HG02798 (cell line): ENCODE data around the gene ARHGEF28.
A peak's percentile ranks its signal among the peaks of the same experiment; 100 is the strongest.

Source experiments
- ATAC-seq: cut with Tn5 transposase; IDR thresholded peaks from one replicate; pipeline ENCODE4 v1.9.1; 2021; ENCODE audit warnings: mild to moderate bottlenecking; ENCODE audit not compliant: unreplicated experiment, poor library complexity

Gene ARHGEF28

DNA sequence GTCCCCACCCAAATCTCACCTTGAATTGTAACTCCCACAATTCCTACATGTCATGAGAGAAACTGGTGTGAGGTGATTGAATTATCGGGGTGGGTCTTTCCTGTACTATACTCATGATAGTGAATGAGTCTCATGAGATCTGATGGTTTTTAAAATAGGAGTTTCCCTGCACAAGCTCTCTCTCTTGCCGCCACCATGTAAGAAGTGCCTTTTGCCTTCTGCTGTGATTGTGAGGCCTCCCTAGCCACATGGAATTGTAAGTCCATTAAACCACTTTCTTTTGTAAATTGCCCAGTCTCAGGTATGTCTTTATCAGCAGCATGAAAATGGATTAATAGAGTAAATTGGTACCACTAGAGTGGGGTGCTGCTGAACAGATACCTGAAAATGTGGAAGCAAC is 140.9 kb downstream of the ARHGEF28 start:
- ATAC-seq: no peak

DNA sequence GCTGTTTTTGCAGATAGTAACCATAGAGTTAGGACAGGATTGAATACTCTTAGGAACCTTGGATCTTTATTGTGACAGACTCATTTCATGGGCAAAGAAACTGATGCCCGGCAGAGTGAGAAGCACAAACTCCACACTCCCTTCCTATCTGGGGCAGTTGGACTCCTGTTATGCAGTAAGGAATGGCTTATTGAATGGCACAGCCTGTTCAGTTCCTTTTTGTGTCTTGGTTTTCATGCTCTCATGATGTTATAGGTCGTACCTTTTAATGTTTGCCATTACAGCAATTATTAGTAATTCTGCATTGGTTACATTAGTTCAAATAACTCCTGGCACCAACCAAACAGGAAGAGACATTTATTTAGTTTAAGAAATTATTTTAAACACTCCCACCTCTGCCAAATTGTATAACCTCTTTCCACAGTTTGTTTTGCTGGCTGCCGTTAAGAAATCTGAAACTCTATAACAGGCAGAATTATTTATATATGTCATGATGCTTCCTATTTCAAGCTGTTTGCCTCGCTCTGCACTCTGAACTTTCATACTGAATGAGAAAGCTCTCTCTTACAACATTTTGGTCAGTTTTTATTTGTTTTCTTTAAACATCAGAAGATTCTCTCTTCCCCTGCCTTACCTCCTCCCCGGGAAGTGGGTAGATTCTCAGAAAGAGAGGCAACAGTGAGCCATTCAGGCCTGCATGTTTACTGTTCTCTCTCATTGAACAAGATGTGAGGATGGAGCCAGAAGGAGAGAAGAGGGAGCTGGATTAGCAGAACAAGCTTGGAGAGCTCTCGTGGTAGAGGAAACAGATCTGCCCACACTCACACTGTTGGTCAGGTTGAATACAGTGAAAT is 144.4 kb downstream of the ARHGEF28 start:
- ATAC-seq: no peak

DNA sequence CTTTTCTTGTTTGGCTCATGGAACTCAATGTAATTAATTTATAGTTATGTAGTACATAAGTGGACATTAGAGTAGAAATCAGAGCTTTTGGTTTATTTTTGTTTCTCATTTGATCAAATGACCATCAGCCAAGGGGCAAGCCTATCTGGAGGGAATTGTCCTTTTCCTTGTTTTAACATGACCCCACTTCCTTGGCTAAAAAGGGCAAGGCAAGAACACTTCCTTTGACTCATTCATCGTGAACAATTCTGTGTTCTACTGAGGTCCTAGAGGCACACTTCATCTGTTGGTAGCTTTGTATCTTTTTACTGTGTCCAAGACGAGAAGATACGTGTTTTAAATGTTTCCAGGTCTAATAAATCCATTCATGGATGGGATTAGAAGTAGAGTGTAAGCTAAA is 148.9 kb downstream of the ARHGEF28 start:
- no peak for ATAC-seq

DNA sequence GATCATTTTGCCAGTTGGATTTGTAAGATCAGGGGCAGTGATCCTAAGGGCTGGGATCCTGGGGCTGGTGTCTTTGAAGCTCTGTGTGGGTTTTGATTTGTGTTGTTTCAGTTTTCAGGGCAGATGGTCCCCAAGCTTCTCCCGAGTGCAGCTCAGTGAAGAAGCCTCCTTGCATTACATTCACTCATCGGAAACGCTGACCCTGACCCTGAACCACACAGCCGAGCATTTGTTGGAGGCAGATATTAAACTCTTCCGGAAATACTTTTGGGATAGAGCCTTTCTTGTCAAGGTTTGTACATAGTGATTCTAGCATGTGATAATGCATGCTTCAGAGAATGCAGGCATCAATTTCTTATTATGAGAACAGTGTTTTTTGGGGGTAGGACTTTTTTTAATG is 150.4 kb downstream of the ARHGEF28 start:
- ATAC-seq: no peak

DNA sequence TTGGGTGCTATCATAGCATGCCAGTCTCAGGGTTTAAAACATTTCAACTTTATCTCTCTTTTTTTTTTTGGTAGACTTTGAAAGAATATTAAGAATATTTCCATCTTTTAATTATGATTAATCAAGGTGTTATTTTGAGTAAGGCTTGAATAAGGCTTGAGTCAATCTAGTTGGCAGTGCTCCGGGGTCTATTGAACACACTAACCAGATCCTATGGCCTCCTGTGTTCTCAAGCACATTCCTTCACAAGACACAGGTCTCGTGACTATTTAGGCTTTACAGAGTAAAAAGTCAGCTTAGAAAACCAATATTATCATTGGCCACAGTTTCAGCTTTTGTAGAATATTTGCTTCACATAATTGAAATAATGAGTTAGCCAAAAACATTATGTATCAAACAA is 151.2 kb downstream of the ARHGEF28 start:
- no peak for ATAC-seq

DNA sequence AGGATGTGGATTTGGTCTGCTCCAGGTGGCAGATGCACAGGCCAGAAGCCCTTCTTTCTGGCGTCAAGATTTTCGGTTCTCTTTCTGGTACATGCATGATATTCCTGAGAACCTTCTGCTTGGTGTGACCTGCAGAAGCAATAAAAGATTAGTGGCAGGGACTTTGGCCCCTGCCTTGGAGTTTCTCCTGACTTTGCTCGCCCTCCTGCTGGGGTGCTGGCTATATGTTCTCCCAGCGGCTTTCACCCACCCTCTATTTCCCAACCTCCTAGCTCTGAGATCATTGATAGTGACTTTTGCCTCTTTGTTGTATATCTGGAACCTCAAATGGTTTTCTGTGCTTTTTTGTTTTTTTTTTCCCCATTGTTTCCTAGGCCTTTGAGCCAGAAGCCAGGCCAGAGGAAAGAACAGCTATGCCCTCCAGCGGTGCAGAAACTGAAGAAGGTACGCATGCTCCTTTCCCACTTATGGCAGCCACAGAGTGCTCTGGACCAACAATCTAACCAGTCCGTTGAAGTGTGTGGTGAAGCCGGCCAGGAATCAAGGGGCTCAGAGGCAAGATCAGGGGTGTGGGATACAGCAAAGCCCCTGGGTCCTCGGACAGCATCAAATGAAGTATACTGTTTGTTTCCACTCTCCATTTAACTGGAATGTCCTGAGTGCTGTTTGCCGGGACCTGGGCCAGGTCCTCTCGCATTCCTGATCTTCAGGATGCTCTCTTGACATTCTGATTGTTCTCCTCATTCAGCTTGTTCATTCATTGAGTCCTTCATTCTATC is 154.5 kb downstream of the ARHGEF28 start:
- ATAC-seq: no peak

DNA sequence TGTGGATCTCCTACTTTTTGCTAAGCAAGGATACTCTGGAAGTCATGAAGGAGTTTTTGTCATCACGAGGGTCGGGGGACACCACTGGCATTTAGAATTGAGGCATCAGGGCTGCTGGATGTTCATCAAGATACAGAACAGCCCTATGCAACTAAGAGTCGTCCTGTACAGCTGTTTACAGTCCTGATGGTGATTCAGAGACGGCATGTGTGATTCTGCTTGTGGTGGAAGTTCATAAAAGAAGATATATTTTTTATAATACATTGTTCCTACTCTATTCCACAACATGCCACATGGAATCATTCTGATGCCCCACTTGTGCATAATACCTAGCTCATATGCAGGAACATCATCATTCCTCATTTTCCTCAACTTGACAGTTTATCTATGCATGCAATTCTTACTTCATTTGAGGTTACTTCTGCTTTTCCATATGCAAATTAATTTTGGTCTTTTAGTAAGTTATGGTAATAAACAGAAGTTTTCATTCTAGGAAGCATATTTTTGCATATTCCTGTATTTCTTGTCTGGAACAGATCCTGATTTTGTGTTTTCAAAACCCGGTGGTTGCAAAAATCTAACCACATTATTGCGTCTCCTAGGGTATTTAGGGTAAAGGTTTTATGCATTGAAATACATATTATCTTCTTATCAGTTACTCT is 155.2 kb downstream of the ARHGEF28 start:
- ATAC-seq: no peak

DNA sequence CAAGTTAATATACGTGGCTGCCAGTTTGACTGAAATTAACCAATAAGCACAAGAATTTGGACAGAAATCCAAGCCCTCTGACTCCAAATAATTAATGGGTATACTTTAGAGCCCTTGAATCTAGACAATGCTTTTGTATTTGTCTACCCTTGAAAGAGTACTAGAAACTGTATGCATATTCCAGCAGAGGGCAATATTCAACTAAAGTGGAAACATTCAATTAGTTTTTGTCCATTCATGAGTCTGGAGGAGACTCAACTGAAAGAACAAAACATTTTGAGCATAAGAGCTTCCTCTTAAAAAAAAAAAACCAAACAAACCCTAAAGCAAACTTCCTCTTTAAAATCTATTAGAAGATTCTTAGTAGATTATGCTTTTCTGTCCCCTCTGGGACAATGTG is 157.8 kb downstream of the ARHGEF28 start:
- ATAC-seq: no peak

DNA sequence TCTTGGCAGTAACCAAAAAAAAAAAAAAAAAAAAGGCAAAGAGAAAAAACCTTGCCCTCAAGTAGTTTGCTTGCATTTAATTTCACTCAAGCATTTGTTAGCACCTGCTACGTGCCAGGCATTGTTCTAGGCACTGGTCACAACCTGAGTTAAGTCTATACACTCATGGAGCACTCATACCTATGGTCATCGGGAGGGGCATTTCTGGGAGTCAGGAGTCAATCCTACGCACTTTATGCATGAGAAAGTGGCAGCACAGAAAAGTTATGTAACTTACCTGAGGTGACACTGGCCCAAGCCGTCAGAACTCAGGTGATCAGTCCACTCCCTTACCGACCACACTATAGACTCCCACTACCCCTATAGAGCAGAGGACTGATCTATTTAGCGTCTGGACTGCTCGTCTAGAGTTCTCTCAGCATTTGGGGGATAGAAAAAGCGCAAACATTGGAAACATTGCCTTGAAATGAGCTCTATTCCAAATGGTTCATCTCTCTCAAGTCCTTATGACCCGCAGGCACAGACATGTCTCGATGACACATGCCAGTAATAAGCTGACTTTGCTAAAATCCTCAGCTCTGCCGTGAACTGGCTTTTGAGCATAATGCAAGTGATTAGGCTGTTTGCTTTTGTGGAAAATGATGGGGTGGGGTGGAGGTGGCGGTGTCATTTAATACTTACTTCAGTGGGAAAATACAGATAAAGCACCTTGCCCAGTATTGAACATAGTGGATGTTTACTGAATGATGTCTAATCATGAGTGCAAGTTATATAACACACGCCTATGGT is 160.2 kb downstream of the ARHGEF28 start:
- no peak for ATAC-seq

DNA sequence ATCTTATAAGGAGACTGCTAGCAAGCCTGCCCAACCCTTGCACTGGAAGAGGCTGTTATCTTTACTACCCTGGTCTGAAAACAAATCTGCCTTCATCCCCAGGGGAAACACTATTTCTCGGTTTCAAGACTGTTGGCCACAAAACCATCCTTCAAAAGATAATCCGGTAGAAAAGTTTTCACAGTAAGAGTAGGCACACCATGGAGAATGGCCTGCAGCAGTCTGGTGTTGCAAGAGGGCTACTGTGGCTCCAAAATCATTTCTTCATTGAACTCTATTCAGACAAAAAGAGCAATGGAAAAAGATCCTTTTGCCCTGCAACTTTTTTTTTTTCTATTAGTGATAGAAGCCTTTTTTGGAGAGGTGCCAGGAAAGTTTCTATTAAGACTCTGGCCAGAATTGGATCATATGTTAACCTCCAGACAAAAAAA is 163.9 kb downstream of the ARHGEF28 start:
- no peak for ATAC-seq

DNA sequence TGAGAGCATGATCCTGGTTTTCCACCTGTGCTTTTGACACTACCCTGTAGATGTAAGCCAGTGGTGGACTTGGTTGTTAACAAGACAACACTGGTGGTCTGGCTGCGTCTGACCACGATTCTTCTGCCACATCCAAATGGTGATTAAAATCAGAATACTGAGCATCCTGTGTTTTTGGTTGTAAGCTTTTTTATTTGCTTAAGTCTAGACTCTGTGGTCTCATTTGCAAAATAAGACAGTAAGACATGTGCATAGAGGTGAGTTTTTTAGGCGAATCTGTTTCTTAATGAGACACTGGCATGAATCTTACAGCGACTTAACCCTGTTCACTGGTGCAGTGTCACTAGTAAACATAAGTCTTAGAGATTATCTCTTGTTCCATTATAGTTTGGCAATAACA is 165.4 kb downstream of the ARHGEF28 start:
- ATAC-seq: no peak

DNA sequence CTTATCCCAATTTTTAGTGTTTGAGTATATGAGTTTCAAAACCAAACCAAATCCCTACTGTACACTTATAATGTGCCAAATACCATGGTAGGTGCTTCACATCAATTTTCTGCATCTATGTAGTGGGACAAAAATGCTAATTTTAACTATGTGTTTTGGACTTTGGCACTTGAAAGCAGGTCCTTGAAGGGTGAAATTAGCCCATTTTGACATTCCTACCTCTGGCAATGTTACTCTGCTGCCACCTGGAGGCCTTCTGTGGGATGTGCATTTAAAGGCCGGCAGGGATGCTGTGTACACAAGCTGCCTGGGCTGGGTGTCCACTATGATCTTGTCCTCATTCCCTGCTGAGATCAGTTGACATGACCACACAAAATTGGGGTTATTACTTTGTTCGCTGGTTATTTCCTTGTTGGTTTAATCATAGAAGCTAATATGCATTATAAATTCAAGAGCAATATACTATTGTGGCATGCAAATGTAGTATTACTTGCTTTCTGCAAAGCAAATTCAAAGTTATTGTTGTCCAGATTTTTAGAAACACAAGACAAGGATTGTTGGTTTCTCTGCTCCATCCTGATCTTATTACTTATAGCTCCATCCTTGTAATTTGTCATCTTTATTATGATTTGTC is 166.8 kb downstream of the ARHGEF28 start:
- ATAC-seq: peak; percentile 68

DNA sequence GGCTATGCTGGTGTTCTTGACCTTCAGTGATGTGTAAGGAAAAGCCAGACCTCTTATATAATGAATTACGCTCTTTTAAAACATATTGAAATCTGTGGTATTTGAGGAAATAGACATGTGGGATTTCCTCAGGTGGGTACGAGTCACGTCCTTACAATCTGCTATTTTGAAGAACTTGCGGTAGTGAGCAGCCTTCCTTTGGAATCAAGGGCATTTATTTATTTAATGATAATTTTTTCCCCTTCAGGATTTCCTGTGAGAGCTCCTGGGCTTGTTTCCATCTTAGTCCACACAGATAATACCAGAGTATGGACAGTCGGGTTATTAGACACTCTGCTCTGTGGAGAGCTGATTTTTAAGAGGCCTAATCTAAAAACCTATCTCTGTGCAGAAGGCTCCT is 167.9 kb downstream of the ARHGEF28 start:
- no peak for ATAC-seq

DNA sequence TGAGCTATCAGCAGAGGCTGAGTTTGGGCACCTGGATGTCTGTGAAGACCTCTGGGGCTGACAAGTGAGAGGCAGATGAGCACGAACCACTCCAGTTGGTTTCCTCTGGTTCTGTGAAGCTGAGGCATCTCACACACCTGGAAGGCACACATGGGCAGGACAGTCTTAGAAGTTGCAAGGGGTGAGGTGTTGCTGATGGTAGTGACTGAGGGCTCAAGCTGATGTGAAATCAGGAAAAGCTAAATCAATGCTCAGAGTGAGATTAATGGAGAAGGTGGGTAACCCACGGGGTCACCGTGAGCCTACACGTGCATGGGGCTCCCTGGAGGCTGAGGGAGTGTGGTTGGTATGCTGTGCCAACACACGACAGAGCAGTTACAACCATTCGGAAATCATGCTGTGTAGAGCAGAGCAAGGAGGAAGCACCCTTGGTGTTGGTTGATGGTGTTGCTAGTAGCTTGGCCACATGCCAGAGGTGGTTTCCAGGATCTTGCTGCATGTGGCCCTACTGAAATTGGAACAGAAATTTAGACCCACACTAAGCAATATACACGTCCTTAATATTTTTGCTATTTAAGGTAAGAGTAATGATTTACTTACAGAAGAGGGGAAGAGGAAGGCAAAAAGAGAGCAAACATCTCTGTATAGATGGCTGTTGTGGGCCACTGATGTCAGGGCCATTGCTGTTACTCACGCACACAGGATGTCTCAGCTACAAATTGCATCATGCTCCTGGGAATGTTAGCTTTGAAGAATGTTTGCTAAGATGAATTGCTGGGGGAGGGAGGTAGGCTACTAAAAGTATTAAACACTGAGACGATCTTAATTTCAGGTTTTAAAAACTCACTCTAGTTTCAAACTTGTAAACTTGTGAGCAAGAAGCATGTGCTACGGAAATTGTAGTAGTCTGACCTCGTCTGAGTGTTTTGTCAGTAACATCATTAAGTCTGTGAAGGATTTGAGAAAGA is 170.5 kb downstream of the ARHGEF28 start:
- no peak for ATAC-seq

DNA sequence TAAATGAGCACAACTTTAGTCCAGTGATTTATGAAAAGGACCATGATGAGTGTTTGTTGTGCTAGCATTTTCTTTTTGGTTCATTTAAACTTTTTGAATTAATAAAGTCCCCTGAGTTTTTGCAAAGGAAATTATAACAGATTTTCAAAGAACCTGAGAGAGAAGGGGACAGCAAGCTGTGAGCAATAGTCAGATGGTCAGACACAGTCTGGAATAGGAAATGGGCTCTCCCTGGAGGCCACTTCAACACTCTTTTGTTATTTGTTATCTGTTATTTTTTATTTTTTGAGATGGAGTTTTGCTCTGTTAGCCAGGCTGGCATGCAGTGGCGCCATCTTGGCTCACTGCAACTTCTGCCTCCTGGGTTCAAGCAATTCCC is 171.1 kb downstream of the ARHGEF28 start:
- no peak for ATAC-seq

DNA sequence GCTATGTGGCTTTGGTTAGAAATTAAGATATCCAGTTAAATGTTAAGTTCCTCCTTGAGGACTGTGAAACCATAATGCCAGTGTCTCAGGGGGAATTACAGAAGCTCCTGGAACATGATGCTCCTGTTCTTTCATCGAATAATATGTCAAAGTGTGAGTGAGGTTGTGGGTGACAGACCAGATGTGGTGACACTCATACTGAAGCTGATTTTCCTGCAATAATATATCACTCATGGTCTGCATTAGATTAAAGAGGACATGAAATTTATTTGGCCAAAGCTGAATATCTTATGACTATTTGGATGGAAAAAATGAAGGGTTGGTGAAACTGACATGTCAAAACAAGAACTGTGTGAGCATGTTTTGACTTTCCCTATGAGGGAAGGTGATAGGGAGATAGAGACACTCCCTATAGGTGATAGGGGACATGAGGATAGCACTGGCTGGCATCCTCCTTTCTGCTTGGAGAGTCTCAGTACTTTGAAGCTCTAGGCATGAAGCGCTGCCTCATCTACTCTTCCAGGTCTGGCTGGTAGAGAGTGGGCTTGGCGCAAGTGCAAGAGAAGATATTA is 173.5 kb downstream of the ARHGEF28 start:
- ATAC-seq: no peak

DNA sequence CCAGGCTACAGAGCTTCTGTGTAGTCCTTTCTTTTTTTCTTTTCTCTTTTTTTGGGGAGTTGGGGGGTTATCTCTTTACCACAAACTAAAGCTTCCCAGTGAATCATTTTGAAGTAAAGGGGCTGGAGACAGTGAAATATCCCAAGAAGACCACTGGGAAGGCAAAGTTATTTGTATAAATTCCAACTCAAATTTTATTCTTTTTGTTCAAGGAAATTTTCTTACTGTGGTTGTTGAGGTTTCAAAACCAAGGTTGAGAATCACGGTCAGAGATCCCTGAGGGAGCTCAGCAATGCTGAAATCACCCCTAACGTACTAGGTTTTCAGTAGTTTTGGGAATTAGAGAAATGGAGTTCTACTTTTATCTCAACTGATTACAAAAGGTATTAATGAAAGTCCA is 175.7 kb downstream of the ARHGEF28 start:
- ATAC-seq: no peak

DNA sequence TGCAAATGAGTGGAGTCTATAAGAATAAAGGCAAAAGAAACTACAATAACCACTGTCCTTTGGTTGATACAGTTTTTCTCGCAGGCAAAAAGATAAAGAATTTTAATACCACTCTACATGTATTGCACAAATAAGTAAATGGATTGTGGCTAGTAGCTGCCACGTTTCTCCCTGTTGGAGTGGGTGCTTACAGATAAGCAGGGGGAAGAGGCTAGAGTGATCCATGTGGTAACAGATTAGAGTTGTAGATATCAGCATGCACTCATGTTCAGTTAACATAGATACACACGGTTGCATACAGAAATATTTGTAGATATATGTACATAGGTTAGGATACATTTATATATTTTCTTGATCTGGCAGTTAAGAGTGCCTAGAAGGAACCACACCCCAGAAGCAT is 179.5 kb downstream of the ARHGEF28 start:
- ATAC-seq: no peak
